HepG2 (cell line): Measurements from ENCODE around the gene BSG. TPM values are rescaled to one million over a fixed set of nuclear protein-coding genes. Genes with fewer than 3 reads are reported as not detected.

Experiments used
- BCLAF1 ChIP-seq: fragments of 450-650 bp; IDR thresholded peaks from 2 replicates; pipeline ENCODE4 v1.6.1; 2017; ENCODE audit warnings: mild to moderate bottlenecking
- ELF3 ChIP-seq: IDR thresholded peaks from 2 replicates; pipeline ENCODE4 v1.6.1; 2016; ENCODE audit warnings: missing genetic modification reagents, missing compliant biosample characterization
- KLF16 ChIP-seq, 2 experiments: sonication (generic) in 1 of 2; formaldehyde crosslinking in 1 of 2; IDR thresholded peaks; 2 replicates each; pipeline versions ENCODE4 v1.6.1 to v1.8.0; 2016 to 2023; ENCODE audit warnings: missing genetic modification reagents in 2 of 2, missing compliant biosample characterization in 1 of 2
- LCORL ChIP-seq, 2 experiments: fragments of 450-650 bp in 1 of 2; sonication (generic) in 1 of 2; formaldehyde crosslinking in 1 of 2; IDR thresholded peaks; 2 replicates each; pipeline versions ENCODE4 v1.5.0 to v1.6.1; 2017 to 2020; ENCODE audit warnings: antibody characterized with exemption in 1 of 2, missing genetic modification reagents in 1 of 2
- MBD4 ChIP-seq: IDR thresholded peaks from 2 replicates; pipeline ENCODE4 v1.6.1; 2012; ENCODE audit warnings: low read length, inconsistent platforms, borderline replicate concordance
- NFYC ChIP-seq: IDR thresholded peaks from 2 replicates; pipeline ENCODE4 v1.6.1; 2016; ENCODE audit warnings: missing genetic modification reagents, missing compliant biosample characterization
- NR3C1 ChIP-seq: sonication (generic); formaldehyde crosslinking; IDR thresholded peaks from 2 replicates; pipeline ENCODE4 v1.4.0; 2020; ENCODE audit warnings: missing genetic modification reagents
- RBAK ChIP-seq: sonication (generic); formaldehyde crosslinking; IDR thresholded peaks from 2 replicates; pipeline ENCODE4 v1.5.1; 2020; ENCODE audit warnings: mild to moderate bottlenecking, missing genetic modification reagents
- RFX1 ChIP-seq: fragments of 450-650 bp; IDR thresholded peaks from 2 replicates; pipeline ENCODE4 v1.6.1; 2017
- RFX5 ChIP-seq: IDR thresholded peaks from 2 replicates; pipeline ENCODE4 v1.6.1; 2011; ENCODE audit warnings: low read depth, low read length, improper control_type of control experiment
- SALL1 ChIP-seq: sonication (generic); formaldehyde crosslinking; IDR thresholded peaks from 2 replicates; pipeline ENCODE4 v1.8.0; 2022; ENCODE audit warnings: mild to moderate bottlenecking, missing genetic modification reagents
- ZBTB44 ChIP-seq: sonication (generic); formaldehyde crosslinking; IDR thresholded peaks from 2 replicates; pipeline ENCODE4 v1.4.0; 2020; ENCODE audit warnings: missing genetic modification reagents
- ZFP36 ChIP-seq: fragments of 150-350 bp; IDR thresholded peaks from 2 replicates; pipeline ENCODE4 v1.6.1; 2018; ENCODE audit warnings: borderline replicate concordance, low read length, low read depth; ENCODE audit not compliant: partially characterized antibody
- ZFP36L2 ChIP-seq: sonication (generic); formaldehyde crosslinking; IDR thresholded peaks from 2 replicates; pipeline ENCODE4 v1.4.0; 2020; ENCODE audit warnings: missing genetic modification reagents
- ZKSCAN8 ChIP-seq: IDR thresholded peaks from 2 replicates; pipeline ENCODE4 v1.6.1; 2016; ENCODE audit warnings: borderline replicate concordance, missing genetic modification reagents, missing compliant biosample characterization
- ZMAT3 ChIP-seq: sonication (generic); formaldehyde crosslinking; conservative IDR thresholded peaks from 2 replicates; pipeline ENCODE4 v1.7.0; 2021; ENCODE audit warnings: missing genetic modification reagents
- ZNF180 ChIP-seq: sonication (generic); formaldehyde crosslinking; IDR thresholded peaks from 2 replicates; pipeline ENCODE4 v1.4.0; 2020; ENCODE audit warnings: low read depth, missing genetic modification reagents, borderline replicate concordance
- ZNF232 ChIP-seq: sonication (generic); formaldehyde crosslinking; IDR thresholded peaks from 2 replicates; pipeline ENCODE4 v1.4.0; 2020; ENCODE audit warnings: missing genetic modification reagents, borderline replicate concordance
- ZNF331 ChIP-seq: sonication (generic); formaldehyde crosslinking; IDR thresholded peaks from 2 replicates; pipeline ENCODE4 v1.4.0; 2020; ENCODE audit warnings: missing genetic modification reagents
- ZNF333 ChIP-seq: sonication (generic); formaldehyde crosslinking; IDR thresholded peaks from 2 replicates; pipeline ENCODE4 v1.4.0; 2020; ENCODE audit warnings: mild to moderate bottlenecking, missing genetic modification reagents, borderline replicate concordance
- ZNF430 ChIP-seq: sonication (generic); formaldehyde crosslinking; IDR thresholded peaks from 2 replicates; pipeline ENCODE4 v1.9.0; 2021; ENCODE audit warnings: mild to moderate bottlenecking, missing genetic modification reagents
- ZNF512 ChIP-seq: sonication (generic); formaldehyde crosslinking; IDR thresholded peaks from 2 replicates; pipeline ENCODE4 v1.4.0; 2020; ENCODE audit warnings: mild to moderate bottlenecking, missing genetic modification reagents
- ZNF652 ChIP-seq: IDR thresholded peaks from 2 replicates; pipeline ENCODE4 v1.6.1; 2016; ENCODE audit warnings: low read depth, borderline replicate concordance
- ZNF672 ChIP-seq: sonication (generic); formaldehyde crosslinking; IDR thresholded peaks from 2 replicates; pipeline ENCODE4 v1.8.1; 2022; ENCODE audit warnings: missing genetic modification reagents
- ZNF703 ChIP-seq: sonication (generic); formaldehyde crosslinking; IDR thresholded peaks from 2 replicates; pipeline ENCODE4 v1.5.1; 2020; ENCODE audit warnings: missing genetic modification reagents, mild to moderate bottlenecking, moderate library complexity, borderline replicate concordance
- ZNF768 ChIP-seq: sonication (generic); formaldehyde crosslinking; IDR thresholded peaks from 2 replicates; pipeline ENCODE4 v1.4.0; 2020; ENCODE audit warnings: missing genetic modification reagents
- polyA plus RNA-seq, 8 experiments: library from polyadenylated mRNA; depleted of rRNA in 3 of 8; stranded (reverse) in 7 of 8; unstranded in 1 of 8; fragments of >200 nt; fragmentation: Illumina TruSeq in 4 of 8; extraction: Trizol in 4 of 8; gene quantifications; 2 replicates each; pipeline versions ENCODE4 v1.2.1 to v1.2.3, GENCODE V29; 2011 to 2016; ENCODE audit warnings: low read depth in 4 of 8, missing spikeins in 1 of 8, mixed read lengths in 1 of 8; ENCODE audit not compliant: insufficient read depth in 1 of 8
- total RNA-seq, 5 experiments: library from RNA; depleted of rRNA; stranded (reverse); fragments of >200 nt; fragmentation: Illumina TruSeq; extraction: Trizol; gene quantifications; 2 replicates each; pipeline ENCODE4 v1.2.3, GENCODE V29; 2016; ENCODE audit warnings: low read depth in 1 of 5

The BSG gene
- total and polyA plus RNA-seq, 2 of the 13 experiments (the other 11 are each of a cell fraction or from before 2014, with no cell fraction given): 309 to 754 TPM

GRCh38 chr19:532561-533363, 39.6 kb upstream of the BSG start (continued):
- no peak for TF ChIP-seq ZNF512 (CRISPR knock-in tag)
- no peak for TF ChIP-seq BCLAF1
- no peak for TF ChIP-seq ZNF333 (CRISPR knock-in tag)
- no peak for TF ChIP-seq ZKSCAN8 (CRISPR knock-in tag)
- TF ChIP-seq RFX5: no peak
- TF ChIP-seq RFX1: no peak
- TF ChIP-seq NR3C1 (CRISPR knock-in tag): no peak
- TF ChIP-seq LCORL (IDR thresholded peaks at IDR 0.05): no peak
- no peak; the same call in none of the 2 replicates for TF ChIP-seq LCORL (CRISPR knock-in tag; IDR thresholded peaks at IDR 0.05)
- TF ChIP-seq ZFP36L2 (CRISPR knock-in tag): no peak
- no peak for TF ChIP-seq ZNF652 (CRISPR knock-in tag)
- TF ChIP-seq ZNF703 (CRISPR knock-in tag): no peak
- no peak for TF ChIP-seq MBD4
- TF ChIP-seq ZNF768 (CRISPR knock-in tag): no peak
- no peak for TF ChIP-seq ZBTB44 (CRISPR knock-in tag)
- no peak for TF ChIP-seq ZNF331 (CRISPR knock-in tag)
- no peak for TF ChIP-seq RBAK (CRISPR knock-in tag)
- no peak for TF ChIP-seq ZNF430 (CRISPR knock-in tag)
- TF ChIP-seq SALL1 (CRISPR knock-in tag): peak; percentile 20; the same call in 1 of the 2 replicates
- TF ChIP-seq KLF16 (CRISPR knock-in tag; IDR thresholded peaks at IDR 0.05): no peak
- TF ChIP-seq ZNF672 (CRISPR knock-in tag): no peak
- TF ChIP-seq ZMAT3: no peak; the same call in 1 of the 2 replicates
- no peak for TF ChIP-seq ZNF180 (CRISPR knock-in tag)
- TF ChIP-seq ZNF232 (CRISPR knock-in tag): peak; percentile 43; the same call in 1 of the 2 replicates
- TF ChIP-seq ELF3 (CRISPR knock-in tag): no peak
- TF ChIP-seq ZFP36: no peak
- no peak for TF ChIP-seq NFYC (CRISPR knock-in tag)
